ENCODE measurements around the gene SPHKAP. TPM values are rescaled to one million over a fixed set of nuclear protein-coding genes. Genes with fewer than 3 reads are reported as not detected.

The SPHKAP gene
- total RNA-seq, 3 donors from 2014 or later: 0.09 to 0.38 (median 0.22) TPM

DNA sequence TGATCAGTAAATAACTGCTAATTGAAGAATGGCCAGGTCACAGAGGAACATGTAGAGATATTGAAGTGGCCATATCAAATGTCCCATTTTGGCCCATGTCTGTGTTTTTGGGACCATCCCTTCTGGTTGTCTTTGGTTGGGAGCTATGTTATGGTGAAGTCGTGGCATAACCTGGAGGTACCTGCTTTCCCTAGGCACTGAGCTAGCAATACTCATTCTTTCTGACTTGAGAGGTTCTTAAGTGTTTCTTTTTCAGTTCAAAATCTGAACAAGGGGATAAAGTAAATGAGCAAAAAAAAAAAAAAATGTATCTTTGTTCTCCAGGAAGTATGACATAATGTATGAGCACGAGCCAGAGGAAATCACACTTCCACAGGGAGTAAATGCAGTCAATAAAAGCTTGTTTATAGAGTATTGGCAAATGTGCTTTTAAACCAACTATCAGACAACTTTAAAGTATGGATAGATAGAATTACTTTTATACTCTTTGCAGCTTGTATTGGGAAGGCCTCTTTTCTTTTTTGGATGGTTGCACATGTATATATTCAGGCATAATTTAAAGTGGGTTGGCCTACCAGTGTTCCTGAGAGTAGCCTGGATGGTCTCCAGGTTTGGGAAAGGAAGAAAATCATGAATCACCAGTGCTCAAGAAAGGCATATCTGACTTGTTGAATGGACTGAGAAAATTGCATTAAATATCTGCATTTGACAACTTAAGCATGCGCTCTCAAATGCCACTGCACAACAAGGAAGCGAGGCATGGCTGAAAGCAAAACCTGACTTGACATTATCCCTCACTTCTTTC, 125.0 kb downstream of the SPHKAP start:
- ATAC-seq (no peak), DNase-seq (no peak)
- H3K9me3 ChIP-seq: no peaks in the 10 kb centered on the region
- no peak for TF ChIP-seq CTCF (IDR thresholded peaks at IDR 0.05)
- H3K36me3 ChIP-seq (ENCODE audit: low read depth): no peaks in the 10 kb centered on the region
- no peaks in the 10 kb centered on the region for H3K4me1 ChIP-seq (ENCODE audit: low read depth)
- no peak overlapping the region for H3K4me3 ChIP-seq
- intact Hi-C loops (cut with DNase I, micrococcal nuclease): no loop called here

DNA sequence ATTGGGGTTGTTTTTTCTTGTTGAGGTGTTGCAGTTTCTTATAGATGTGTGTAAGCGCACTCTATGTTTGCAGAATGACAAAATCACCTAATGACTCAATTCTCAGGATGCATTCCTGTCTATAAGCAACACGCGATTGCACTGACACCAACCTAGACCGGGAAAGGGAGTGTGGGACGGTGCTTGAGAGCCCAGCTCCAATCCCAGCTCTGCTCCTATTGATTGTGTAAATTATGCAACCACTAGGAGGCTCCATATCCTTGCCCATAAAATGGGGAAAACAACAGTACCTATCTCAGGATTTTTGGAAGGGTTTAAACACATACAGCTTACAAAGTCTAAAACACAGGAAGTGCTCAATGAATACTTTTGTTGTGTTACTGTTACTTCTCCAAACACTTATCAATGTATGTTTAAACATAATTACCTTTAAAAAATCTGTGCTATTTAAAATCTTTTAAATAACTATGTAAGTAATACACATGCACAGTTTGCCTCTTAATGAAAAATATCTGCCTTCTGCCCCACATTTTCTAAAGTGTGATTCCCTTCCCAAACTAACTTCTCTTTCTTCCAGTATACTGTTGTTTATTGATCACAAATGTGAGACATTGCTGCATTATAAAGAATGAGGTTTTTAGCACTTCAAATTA, 132.5 kb downstream of the SPHKAP start:
- Histone ChIP-seq H3K4me1 (ENCODE audit: low read depth) (no peaks in the 10 kb centered on the region), H3K9me3 (no peaks in the 10 kb centered on the region), H3K4me3 (no peak overlapping the region), H3K36me3 (ENCODE audit: low read depth) (no peaks in the 10 kb centered on the region)
- ATAC-seq: peak; percentile 83
- intact Hi-C loops (cut with DNase I, micrococcal nuclease): loop anchor here in 1 of 2 donors (5.0 kb wide), 1 partner anchor 608 kb away; no protein-coding TSS in a partner anchor
- no peak for TF ChIP-seq CTCF (IDR thresholded peaks at IDR 0.05)
- DNase-seq: peak in 1 of 3 donors; percentile 26

- Histone ChIP-seq H3K9me3 (no peaks in the 10 kb centered on the region), H3K36me3 (ENCODE audit: low read depth) (no peaks in the 10 kb centered on the region), H3K4me1 (ENCODE audit: low read depth) (no peaks in the 10 kb centered on the region), H3K4me3 (no peak overlapping the region)
- DNase-seq (no peak), ATAC-seq (no peak)
- TF ChIP-seq CTCF (IDR thresholded peaks at IDR 0.05): no peak
- intact Hi-C loops (cut with DNase I, micrococcal nuclease): no loop called here
Observed at GRCh38 chr2:228040995-228041394, 140.5 kb downstream of the SPHKAP start.

DNA sequence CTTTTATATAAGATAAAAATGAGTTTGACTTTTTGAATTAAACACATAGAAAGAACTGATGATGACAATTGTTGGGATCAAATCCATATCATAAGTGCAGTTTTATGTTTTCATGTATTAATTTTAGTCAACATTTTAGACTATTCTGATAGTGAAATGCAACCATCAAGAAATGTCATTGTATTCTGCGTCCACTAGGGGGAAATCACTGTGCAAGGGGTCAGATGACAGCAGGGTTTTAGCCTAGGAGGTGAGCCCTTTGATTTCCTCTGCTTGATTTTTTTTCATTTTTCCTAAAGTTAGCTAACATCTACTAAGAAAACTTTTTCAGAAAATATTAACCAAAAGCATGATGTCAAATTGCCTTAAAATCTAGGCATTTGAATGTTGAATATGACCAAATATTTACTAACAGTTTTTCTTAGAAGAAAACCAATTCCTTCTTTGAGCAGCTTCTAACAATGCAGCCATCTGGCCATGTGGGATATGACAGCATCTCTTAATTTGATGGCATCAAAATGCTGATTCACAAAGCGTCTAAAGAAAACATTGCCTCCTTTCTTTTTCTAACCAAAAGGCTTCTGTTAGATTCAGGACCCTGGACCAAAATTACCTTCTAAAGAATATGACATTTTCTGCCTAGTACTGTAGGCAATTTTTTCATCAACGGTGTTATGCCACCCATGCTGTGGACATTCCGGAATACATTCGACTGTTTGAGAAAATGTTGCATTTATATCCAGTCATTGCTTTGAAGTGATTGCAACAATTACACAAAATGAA, 141.5 kb downstream of the SPHKAP start:
- Histone ChIP-seq H3K4me1 (ENCODE audit: low read depth) (no peaks in the 10 kb centered on the region), H3K36me3 (ENCODE audit: low read depth) (no peaks in the 10 kb centered on the region), H3K9me3 (no peaks in the 10 kb centered on the region), H3K4me3 (no peak overlapping the region)
- DNase-seq (no peak), ATAC-seq (peak; percentile 43)
- no peak for TF ChIP-seq CTCF (IDR thresholded peaks at IDR 0.05)
- intact Hi-C loops (cut with DNase I, micrococcal nuclease): no loop called here

- Histone ChIP-seq H3K4me3 (no peak overlapping the region), H3K9me3 (no peaks in the 10 kb centered on the region), H3K4me1 (ENCODE audit: low read depth) (no peaks in the 10 kb centered on the region), H3K36me3 (ENCODE audit: low read depth) (no peaks in the 10 kb centered on the region)
- ATAC-seq (no peak), DNase-seq (no peak)
- TF ChIP-seq CTCF (IDR thresholded peaks at IDR 0.05): no peak
- intact Hi-C loops (cut with DNase I, micrococcal nuclease): no loop called here
Observed at GRCh38 chr2:228038967-228039366, 142.5 kb downstream of the SPHKAP start.

Data from mucosa of descending colon (tissue), 3 donors.